GM15510 (cell line): ENCODE data around the gene SERINC3.

Experiments used
- POLR2A ChIP-seq: IDR thresholded peaks from 3 replicates; pipeline ENCODE4 v1.6.1; 2011; ENCODE audit warnings: borderline replicate concordance; ENCODE audit not compliant: insufficient read length; ENCODE audit errors: extremely low read depth

Gene SERINC3

GRCh38 chr20:44447827-44448419 lies 73.9 kb downstream of the SERINC3 start:
- no peak for TF ChIP-seq POLR2A
